ENCODE data around the gene ACAD10. TPM values are rescaled to one million over a fixed set of nuclear protein-coding genes. Genes with fewer than 3 reads are reported as not detected.

Gene ACAD10
- total RNA-seq, 4 donors from 2014 or later: 58.5 to 102 (median 80.6) TPM

DNA sequence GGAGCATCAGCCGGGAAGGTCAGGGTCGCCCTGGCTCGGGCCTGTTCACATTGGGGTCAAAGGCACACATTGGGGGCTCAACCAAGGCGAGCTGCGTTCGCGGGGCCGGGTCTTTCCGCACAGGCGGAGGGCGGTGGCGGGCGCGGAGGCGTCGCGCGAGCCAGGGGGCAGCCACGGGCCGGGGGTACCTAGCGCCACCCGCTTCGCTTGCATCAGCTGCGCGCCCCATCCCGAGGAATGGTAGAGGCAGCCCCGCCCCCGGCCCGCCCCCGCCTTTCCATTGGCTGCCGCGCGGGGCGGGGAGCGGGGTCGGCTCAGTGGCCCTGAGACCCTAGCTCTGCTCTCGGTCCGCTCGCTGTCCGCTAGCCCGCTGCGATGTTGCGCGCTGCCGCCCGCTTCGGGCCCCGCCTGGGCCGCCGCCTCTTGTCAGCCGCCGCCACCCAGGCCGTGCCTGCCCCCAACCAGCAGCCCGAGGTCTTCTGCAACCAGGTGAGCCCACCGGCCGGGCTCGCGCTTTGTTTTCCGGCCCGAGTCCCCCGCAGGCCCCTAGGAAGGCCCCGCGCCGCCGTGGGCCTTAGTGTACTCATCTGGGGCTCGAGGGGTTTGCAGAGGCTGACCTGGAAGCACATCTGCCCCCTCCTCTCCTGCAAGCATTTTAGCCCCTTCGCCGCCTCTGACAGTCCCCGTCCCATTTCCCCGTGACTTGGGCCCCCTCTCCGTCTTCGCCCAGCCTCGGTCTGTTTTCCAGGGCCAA, 80.9 kb downstream of the ACAD10 start, which contains the start of gene ALDH2:
TSS of gene ALDH2 (plus strand) at position 326 of the 754 bp plus-strand sequence. CDS start at position 376, 50 bp downstream.
- H3K4me1 ChIP-seq: peaks cover 0 to 41% (median 4%) of the 10 kb centered on the region in 4 donors
- H3K27me3 ChIP-seq: no peaks in the 10 kb centered on the region
- peak; percentile 69 to 87 (median 86) for DNase-seq
- peak within 1 kb of the TSS; percentile 46 to 82 (median 61) for H3K4me3 ChIP-seq
- H3K27ac ChIP-seq: peak within 1 kb of the TSS; percentile 72 to 91 (median 82)
- TF ChIP-seq, protein P1, sequence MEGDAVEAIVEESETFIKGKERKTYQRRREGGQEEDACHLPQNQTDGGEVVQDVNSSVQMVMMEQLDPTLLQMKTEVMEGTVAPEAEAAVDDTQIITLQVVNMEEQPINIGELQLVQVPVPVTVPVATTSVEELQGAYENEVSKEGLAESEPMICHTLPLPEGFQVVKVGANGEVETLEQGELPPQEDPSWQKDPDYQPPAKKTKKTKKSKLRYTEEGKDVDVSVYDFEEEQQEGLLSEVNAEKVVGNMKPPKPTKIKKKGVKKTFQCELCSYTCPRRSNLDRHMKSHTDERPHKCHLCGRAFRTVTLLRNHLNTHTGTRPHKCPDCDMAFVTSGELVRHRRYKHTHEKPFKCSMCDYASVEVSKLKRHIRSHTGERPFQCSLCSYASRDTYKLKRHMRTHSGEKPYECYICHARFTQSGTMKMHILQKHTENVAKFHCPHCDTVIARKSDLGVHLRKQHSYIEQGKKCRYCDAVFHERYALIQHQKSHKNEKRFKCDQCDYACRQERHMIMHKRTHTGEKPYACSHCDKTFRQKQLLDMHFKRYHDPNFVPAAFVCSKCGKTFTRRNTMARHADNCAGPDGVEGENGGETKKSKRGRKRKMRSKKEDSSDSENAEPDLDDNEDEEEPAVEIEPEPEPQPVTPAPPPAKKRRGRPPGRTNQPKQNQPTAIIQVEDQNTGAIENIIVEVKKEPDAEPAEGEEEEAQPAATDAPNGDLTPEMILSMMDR (IDR thresholded peaks at IDR 0.05): peak in 2 of 6 experiments; percentile 11 to 33
- peak; percentile 65 to 82 for TF ChIP-seq POLR2A (IDR thresholded peaks at IDR 0.05)
- H3K9me3 ChIP-seq: no peaks in the 10 kb centered on the region
- peaks cover 0 to 4% (median 0%) of the 10 kb centered on the region in 3 donors for H3K36me3 ChIP-seq

GRCh38 chr12:111767362-111768158, 81.7 kb downstream of the ACAD10 start:
- H3K36me3 ChIP-seq: peaks cover 0 to 4% (median 0%) of the 10 kb centered on the region in 3 donors
- no peaks in the 10 kb centered on the region for H3K27me3 ChIP-seq
- TF ChIP-seq, protein P1 (IDR thresholded peaks at IDR 0.05): no peak
- no peak for TF ChIP-seq POLR2A (IDR thresholded peaks at IDR 0.05)
- peak overlapping the region; percentile 72 to 91 (median 82) for H3K27ac ChIP-seq
- H3K4me1 ChIP-seq: peaks cover 0 to 48% (median 4%) of the 10 kb centered on the region in 4 donors
- no peaks in the 10 kb centered on the region for H3K9me3 ChIP-seq
- peak in 2 of 3 donors; percentile 72 to 74 for DNase-seq
- peak overlapping the region; percentile 46 to 82 (median 61) for H3K4me3 ChIP-seq

DNA sequence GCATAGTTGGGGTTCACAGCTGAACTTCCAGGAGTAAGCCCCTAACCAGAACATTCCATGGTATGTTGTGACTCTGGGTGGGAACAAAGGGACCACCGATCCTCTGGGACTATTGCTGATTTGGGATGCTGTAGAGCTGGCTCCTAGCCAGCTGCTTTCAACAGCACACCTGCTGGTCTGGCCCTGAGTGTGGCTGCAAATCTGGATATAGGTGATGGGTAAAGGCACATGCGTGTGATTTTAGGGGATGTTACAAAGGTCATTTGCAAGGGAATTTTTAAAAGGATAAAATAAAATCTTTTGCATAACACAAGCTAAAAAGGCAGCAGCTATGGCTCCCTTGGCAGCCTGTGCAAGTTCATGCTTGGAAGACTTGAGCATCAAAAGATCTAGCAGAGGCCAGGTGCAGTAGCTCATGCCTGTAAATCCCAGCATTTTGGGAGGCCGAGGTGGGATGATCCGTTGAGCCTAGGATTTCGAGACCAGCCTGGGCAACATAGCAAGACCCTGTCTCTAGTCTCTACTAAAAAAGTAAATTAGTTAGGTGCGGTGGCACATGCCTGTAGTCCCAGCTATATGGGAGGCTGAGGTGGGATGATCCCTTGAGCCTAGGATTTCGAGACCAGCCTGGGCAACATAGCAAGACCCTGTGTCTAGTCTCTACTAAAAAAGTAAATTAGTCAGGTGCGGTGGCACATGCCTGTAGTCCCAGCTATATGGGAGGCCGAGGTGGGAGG, 82.5 kb downstream of the ACAD10 start:
- H3K36me3 ChIP-seq: peaks cover 0 to 4% (median 0%) of the 10 kb centered on the region in 3 donors
- H3K27ac ChIP-seq: peak overlapping the region in 3 of 4 donors; percentile 72 to 91 (median 87)
- H3K9me3 ChIP-seq: no peaks in the 10 kb centered on the region
- H3K4me1 ChIP-seq: peaks cover 3 to 55% (median 8%) of the 10 kb centered on the region in 4 donors
- TF ChIP-seq, protein P1 (IDR thresholded peaks at IDR 0.05): no peak
- TF ChIP-seq POLR2A (IDR thresholded peaks at IDR 0.05): no peak
- DNase-seq: no peak
- H3K4me3 ChIP-seq: peak overlapping the region in 3 of 4 donors; percentile 50 to 82 (median 72)
- H3K27me3 ChIP-seq: no peaks in the 10 kb centered on the region

- DNase-seq: no peak
- H3K9me3 ChIP-seq: no peaks in the 10 kb centered on the region
- peak overlapping the region in 1 of 4 donors; percentile 72 for H3K4me3 ChIP-seq
- H3K4me1 ChIP-seq: peaks cover 3 to 62% (median 15%) of the 10 kb centered on the region in 4 donors
- H3K27ac ChIP-seq: no peak overlapping the region
- TF ChIP-seq, protein P1 (IDR thresholded peaks at IDR 0.05): no peak
- TF ChIP-seq POLR2A (IDR thresholded peaks at IDR 0.05): no peak
- H3K36me3 ChIP-seq: peaks cover 0 to 4% (median 0%) of the 10 kb centered on the region in 3 donors
- H3K27me3 ChIP-seq: no peaks in the 10 kb centered on the region
Measured at GRCh38 chr12:111769599-111769998, 83.7 kb downstream of the ACAD10 start.

Data from Peyer's patch (tissue), 4 donors.